GM12872 (cell line): Measurements from ENCODE around the gene TGOLN2.

Source experiments
- CTCF ChIP-seq: IDR thresholded peaks from 3 replicates; pipeline ENCODE4 v1.5.1; 2011; ENCODE audit warnings: low read depth, mild to moderate bottlenecking, low read length, moderate library complexity; ENCODE audit not compliant: insufficient read depth

The TGOLN2 gene

DNA sequence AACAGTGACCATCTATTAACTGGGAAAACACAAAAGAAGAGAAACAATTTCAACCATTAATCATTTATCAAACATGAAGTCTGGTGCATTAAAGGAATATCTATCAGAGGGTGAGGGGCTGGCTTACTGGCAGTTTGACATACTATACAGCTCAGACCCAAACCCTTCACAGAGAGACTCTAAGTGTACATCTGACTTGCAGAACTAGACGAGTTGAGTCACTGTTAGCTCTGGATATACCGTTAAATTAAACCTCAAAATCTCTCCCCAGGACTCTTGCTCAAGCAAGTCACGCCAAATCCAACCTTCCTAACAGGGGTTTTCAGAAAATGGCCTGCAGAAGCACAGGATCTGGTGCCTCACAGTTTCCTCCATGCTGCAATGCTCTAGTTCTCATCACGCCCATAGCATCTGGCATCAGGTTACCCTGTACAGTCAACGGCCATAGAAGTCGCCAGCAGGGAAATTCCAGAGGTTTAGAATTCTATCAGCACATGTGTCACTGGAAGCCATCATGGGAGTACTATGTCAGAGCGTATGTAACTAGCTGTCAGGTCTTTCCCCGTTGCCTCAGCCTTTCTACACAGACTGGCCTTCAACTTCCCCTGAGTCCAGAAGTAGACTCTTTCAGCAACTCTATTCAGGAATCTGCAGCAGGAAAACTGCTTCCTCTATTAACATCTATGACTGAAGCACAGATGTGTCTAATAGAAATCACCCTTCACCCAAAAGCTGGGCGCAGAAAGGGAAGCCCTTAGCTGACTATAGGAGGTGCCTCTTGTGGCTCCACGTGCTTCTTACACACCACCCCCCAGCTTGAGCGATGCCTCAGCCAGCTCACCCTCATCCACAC is 9.3 kb downstream of the TGOLN2 start:
- TF ChIP-seq CTCF, result no peak

- no peak for TF ChIP-seq CTCF
These were observed 12.9 kb downstream of the TGOLN2 start for GRCh38 chr2:85314884-85315242.

- no peak for TF ChIP-seq CTCF
These were observed 15.4 kb downstream of the TGOLN2 start for GRCh38 chr2:85312404-85312803.

- no peak for TF ChIP-seq CTCF
These were observed 17.5 kb downstream of the TGOLN2 start for GRCh38 chr2:85310330-85310729.

DNA sequence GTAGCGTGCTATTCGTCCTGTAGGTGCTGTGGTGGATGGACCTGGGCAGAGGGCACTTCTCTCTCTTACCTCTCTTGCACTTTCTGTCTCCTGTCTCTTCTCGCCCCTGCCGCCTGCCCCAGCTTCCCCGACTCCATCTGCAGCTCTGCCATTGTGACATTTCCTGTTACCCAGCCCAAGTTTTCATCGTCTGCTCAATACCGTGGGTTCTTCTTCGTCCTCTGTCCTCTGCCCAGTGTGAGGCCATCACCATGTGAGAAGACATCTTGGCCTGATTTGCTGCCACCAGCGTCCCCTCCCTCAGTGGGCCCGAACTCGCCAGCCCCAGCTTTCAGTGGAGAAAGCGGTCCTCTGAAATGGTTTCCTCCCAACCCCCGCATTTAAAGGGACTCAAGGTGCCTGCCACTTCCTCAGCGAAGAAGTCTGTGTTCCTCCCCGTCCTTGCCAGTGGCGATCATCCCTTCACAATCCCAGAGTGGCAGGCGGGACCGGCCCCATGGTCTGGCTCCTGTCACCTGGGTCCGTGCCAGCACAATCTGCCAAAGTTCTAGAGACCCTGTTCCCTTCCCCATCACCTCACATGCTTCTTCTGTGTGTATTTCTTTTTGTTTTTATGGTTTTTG is 18.0 kb downstream of the TGOLN2 start:
- TF ChIP-seq CTCF, result no peak

- no peak for TF ChIP-seq CTCF
These were observed 18.8 kb downstream of the TGOLN2 start for GRCh38 chr2:85308896-85309555.

GRCh38 chr2:85308201-85308600 is 19.6 kb downstream of the TGOLN2 start:
- no peak for TF ChIP-seq CTCF
